ENCODE data around the gene DCAF6.

DCAF6 gene

GRCh38 chr1:168088511-168089325 lies 152.2 kb downstream of the DCAF6 start:
- no peak for DNase-seq

- no peak for DNase-seq
These were observed 153.0 kb downstream of the DCAF6 start for GRCh38 chr1:168089326-168089978.

- no peak for DNase-seq
These were observed 153.5 kb downstream of the DCAF6 start for GRCh38 chr1:168089979-168090337.

- no peak for DNase-seq
These were observed 153.9 kb downstream of the DCAF6 start for GRCh38 chr1:168090395-168090794.

- DNase-seq = no peak
These were observed 154.6 kb downstream of the DCAF6 start for GRCh38 chr1:168091063-168091462.

GRCh38 chr1:168091720-168092550 lies 155.5 kb downstream of the DCAF6 start:
- DNase-seq = no peak

- no peak for DNase-seq
These were observed 156.3 kb downstream of the DCAF6 start for GRCh38 chr1:168092566-168093355.

GRCh38 chr1:168093616-168094015 lies 157.1 kb downstream of the DCAF6 start:
- no peak for DNase-seq

GRCh38 chr1:168095476-168095875 lies 159.0 kb downstream of the DCAF6 start:
- DNase-seq = no peak

- DNase-seq = no peak
These were observed 160.0 kb downstream of the DCAF6 start for GRCh38 chr1:168096296-168097165.

- DNase-seq = no peak
These were observed 161.5 kb downstream of the DCAF6 start for GRCh38 chr1:168097921-168098528.

GRCh38 chr1:168098534-168099320 lies 162.2 kb downstream of the DCAF6 start:
- DNase-seq = no peak

GRCh38 chr1:168099337-168099801 lies 162.9 kb downstream of the DCAF6 start:
- DNase-seq = no peak

GRCh38 chr1:168100315-168101002 lies 164.0 kb downstream of the DCAF6 start:
- no peak for DNase-seq

- no peak for DNase-seq
These were observed 164.9 kb downstream of the DCAF6 start for GRCh38 chr1:168101336-168101735.

GRCh38 chr1:168102487-168102886 lies 166.0 kb downstream of the DCAF6 start:
- no peak for DNase-seq

GRCh38 chr1:168104535-168104934 lies 168.1 kb downstream of the DCAF6 start:
- DNase-seq = no peak

GRCh38 chr1:168105846-168106245 lies 169.4 kb downstream of the DCAF6 start:
- no peak for DNase-seq

GRCh38 chr1:168106274-168106673 lies 169.8 kb downstream of the DCAF6 start:
- no peak for DNase-seq
